ENCODE measurements around the gene TJP2.

The TJP2 gene

GRCh38 chr9:69248005-69248404 lies 73.9 kb downstream of the TJP2 start:
- TF ChIP-seq CTCF (IDR thresholded peaks at IDR 0.05; ENCODE audit: extremely low read depth, insufficient read depth, missing control alignments), result no peak
- DNase-seq (ENCODE audit: low spot score), result no peak
- in situ Hi-C loops (cut with MboI; ENCODE audit: low pct_unique_long_range_greater_than_20kb, low sequenced_read_pairs, unreplicated experiment), result no loop called here

- DNase-seq (ENCODE audit: low spot score), result no peak
- no peak for TF ChIP-seq CTCF (IDR thresholded peaks at IDR 0.05; ENCODE audit: extremely low read depth, insufficient read depth, missing control alignments)
- in situ Hi-C loops (cut with MboI; ENCODE audit: low pct_unique_long_range_greater_than_20kb, low sequenced_read_pairs, unreplicated experiment), result no loop called here
Observed at GRCh38 chr9:69249337-69249736, 75.3 kb downstream of the TJP2 start.

DNA sequence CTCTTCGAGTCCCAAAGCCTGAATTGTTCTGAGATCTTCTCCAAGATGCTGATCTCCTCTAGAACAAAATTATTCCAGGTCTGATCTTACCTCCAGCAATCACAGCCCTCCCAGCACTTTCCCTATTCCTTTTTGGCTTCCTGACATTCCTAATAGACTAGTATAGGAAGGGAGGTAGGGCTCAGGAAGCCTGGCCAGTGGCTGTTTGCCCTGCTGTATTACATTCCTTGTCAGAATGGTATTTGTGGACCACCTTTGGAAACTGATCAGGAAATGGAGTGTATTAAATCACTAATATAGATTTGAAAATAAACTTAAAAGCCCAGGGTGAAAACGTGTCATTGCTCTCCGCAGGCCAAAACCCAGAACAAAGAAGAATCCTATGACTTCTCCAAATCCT lies 76.6 kb downstream of the TJP2 start:
- DNase-seq (ENCODE audit: low spot score), result no peak
- in situ Hi-C loops (cut with MboI; ENCODE audit: low pct_unique_long_range_greater_than_20kb, low sequenced_read_pairs, unreplicated experiment), result no loop called here
- no peak for TF ChIP-seq CTCF (IDR thresholded peaks at IDR 0.05; ENCODE audit: extremely low read depth, insufficient read depth, missing control alignments)

DNA sequence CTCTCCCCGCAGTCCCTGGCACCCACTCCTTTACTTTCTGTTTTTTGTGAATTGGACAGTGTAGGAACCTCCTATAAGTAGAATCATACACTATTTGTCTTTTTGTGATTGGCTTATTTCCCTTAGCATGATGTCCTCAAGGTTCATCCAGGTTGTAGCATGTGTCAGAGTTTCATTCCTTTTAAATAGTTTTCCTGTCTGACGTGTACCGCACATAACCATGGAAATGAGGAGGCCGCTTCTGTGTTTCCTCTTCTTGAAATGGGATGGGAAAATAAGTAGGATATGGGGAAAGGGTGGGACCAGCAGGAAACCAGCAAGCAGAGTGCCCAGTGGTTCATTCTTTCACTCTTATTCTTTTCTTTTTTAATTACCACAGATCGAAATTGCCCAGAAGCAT lies 78.4 kb downstream of the TJP2 start:
- no peak for DNase-seq (ENCODE audit: low spot score)
- in situ Hi-C loops (cut with MboI; ENCODE audit: low pct_unique_long_range_greater_than_20kb, low sequenced_read_pairs, unreplicated experiment), result no loop called here
- no peak for TF ChIP-seq CTCF (IDR thresholded peaks at IDR 0.05; ENCODE audit: extremely low read depth, insufficient read depth, missing control alignments)

DNA sequence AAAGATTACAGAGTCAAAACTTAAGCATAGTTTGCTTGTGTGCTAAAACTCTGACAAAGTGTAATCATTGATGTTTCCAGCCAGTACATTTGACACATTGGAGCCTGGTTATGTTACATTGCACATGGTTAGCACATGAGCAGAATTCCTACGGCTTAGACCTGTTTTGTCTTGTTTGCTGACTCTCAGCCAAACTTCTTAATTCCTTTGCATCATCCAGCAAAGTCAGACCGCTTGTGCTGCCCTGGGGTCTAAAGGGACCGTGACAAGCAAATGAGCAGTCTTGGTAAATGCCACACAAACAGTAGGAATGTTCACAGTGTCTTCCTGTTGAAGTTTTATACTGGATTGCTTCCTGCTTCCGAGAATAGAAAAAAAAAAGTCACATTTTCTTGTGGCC lies 79.0 kb downstream of the TJP2 start:
- no peak for DNase-seq (ENCODE audit: low spot score)

DNA sequence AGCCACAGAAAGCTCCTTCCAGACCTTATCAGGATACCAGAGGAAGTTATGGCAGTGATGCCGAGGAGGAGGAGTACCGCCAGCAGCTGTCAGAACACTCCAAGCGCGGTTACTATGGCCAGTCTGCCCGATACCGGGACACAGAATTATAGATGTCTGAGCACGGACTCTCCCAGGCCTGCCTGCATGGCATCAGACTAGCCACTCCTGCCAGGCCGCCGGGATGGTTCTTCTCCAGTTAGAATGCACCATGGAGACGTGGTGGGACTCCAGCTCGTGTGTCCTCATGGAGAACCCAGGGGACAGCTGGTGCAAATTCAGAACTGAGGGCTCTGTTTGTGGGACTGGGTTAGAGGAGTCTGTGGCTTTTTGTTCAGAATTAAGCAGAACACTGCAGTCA lies 80.1 kb downstream of the TJP2 start:
- DNase-seq (ENCODE audit: low spot score), result no peak
- in situ Hi-C loops (cut with MboI; ENCODE audit: low pct_unique_long_range_greater_than_20kb, low sequenced_read_pairs, unreplicated experiment), result no loop called here
- no peak for TF ChIP-seq CTCF (IDR thresholded peaks at IDR 0.05; ENCODE audit: extremely low read depth, insufficient read depth, missing control alignments)

More for the DNA sequence above, 79.0 kb downstream of the TJP2 start:
- in situ Hi-C loops (cut with MboI; ENCODE audit: low pct_unique_long_range_greater_than_20kb, low sequenced_read_pairs, unreplicated experiment), result no loop called here
- TF ChIP-seq CTCF (IDR thresholded peaks at IDR 0.05; ENCODE audit: extremely low read depth, insufficient read depth, missing control alignments), result no peak

DNA sequence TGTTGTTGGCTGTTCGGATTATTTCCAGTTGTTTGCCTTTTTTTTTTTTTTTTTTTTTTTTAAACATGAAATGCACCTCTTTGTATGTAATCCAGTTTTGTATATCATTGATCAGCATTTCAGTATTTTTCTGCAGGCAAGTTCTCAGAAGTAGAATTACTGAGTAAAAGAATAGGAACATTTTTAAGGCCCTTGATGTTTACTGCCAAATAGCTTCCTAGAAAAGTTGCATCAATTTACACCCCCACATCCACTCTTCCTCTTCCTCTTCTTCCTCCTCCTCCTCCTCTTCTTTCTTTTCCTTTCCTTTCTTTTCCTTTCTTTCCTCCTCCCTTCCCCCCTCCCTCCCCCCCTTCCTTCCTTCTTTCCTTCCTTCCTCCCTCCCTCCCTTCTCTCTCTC lies 81.5 kb downstream of the TJP2 start:
- DNase-seq (ENCODE audit: low spot score), result no peak
- in situ Hi-C loops (cut with MboI; ENCODE audit: low pct_unique_long_range_greater_than_20kb, low sequenced_read_pairs, unreplicated experiment), result no loop called here
- TF ChIP-seq CTCF (IDR thresholded peaks at IDR 0.05; ENCODE audit: extremely low read depth, insufficient read depth, missing control alignments), result no peak
